Activated CD4-positive, alpha-beta T cell treated with anti-CD3 and anti-CD28 coated beads, Interleukin-2, amount 50 U/mL, for 16 hours (primary cell): Measurements from ENCODE around the gene HERC5.

Source experiments
- DNase-seq: peaks from one replicate; pipeline ENCODE4 v3.0.0-alpha.2; 2020

The HERC5 gene

GRCh38 chr4:88524171-88524570 lies 67.3 kb downstream of the HERC5 start:
- DNase-seq: no peak

GRCh38 chr4:88526221-88526815 lies 69.4 kb downstream of the HERC5 start:
- DNase-seq: peak; percentile 45

- no peak for DNase-seq
Measured at GRCh38 chr4:88527787-88528186, 70.9 kb downstream of the HERC5 start.

- no peak for DNase-seq
Measured at GRCh38 chr4:88528861-88529260, 71.9 kb downstream of the HERC5 start.

- DNase-seq: no peak
Measured at GRCh38 chr4:88531549-88531948, 74.6 kb downstream of the HERC5 start.

GRCh38 chr4:88533088-88533790 lies 76.3 kb downstream of the HERC5 start:
- no peak for DNase-seq

- DNase-seq: no peak
Measured at GRCh38 chr4:88533937-88534750, 77.2 kb downstream of the HERC5 start.

GRCh38 chr4:88535090-88535755 lies 78.3 kb downstream of the HERC5 start:
- DNase-seq: no peak

GRCh38 chr4:88537709-88538108 lies 80.8 kb downstream of the HERC5 start:
- DNase-seq: no peak

- peak; percentile 73 for DNase-seq
Measured at GRCh38 chr4:88539322-88540068, 82.6 kb downstream of the HERC5 start.

- no peak for DNase-seq
Measured at GRCh38 chr4:88549815-88550214, 92.9 kb downstream of the HERC5 start.
